IPS-18a (cell line): ENCODE data around the gene DDOST.

Experiments used
- H3K27ac ChIP-seq: one replicate; pipeline ENCODE4 v1.5.1; 2013; ENCODE audit warnings: low read length
- H3K27me3 ChIP-seq: one replicate; pipeline ENCODE4 v1.6.1; 2013; ENCODE audit warnings: mild to moderate bottlenecking, low read length; ENCODE audit not compliant: control insufficient read depth, insufficient read depth
- H3K36me3 ChIP-seq: one replicate; pipeline ENCODE4 v1.6.1; 2013; ENCODE audit warnings: low read depth, low read length; ENCODE audit not compliant: control insufficient read depth
- H3K4me1 ChIP-seq: one replicate; pipeline ENCODE4 v1.6.1; 2013; ENCODE audit warnings: low read depth, low read length; ENCODE audit not compliant: control insufficient read depth
- H3K4me3 ChIP-seq: one replicate; pipeline ENCODE4 v1.5.1; 2013; ENCODE audit warnings: low read length
- H3K9ac ChIP-seq: one replicate; pipeline ENCODE4 v1.6.1; 2013; ENCODE audit warnings: mild to moderate bottlenecking, low read length, moderate library complexity
- H3K9me3 ChIP-seq: one replicate; pipeline ENCODE4 v1.6.1; 2013; ENCODE audit warnings: low read depth, low read length; ENCODE audit not compliant: control insufficient read depth

DDOST gene

DNA sequence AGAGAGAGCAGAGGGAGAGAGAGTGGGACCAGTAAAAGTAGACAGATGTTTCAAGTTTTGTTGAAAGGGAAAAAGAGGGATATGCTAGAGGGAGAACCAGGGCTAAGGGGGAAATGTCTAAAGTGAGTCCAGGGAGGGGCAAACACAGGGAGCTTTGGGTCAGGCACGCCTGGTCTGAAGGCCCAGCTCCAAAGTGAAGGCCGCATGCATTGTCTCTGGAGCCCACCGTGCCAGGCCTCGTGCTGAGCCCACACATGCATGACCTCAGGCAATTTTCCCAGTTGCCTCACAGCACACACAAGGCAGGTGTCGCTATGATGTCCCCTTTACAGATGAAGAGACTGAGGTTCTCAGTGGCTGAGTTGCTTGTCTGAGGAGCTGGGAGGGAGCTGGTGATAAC, 40.7 kb upstream of the DDOST start:
- H3K9ac ChIP-seq: no peak overlapping the region
- no peak overlapping the region for H3K27ac ChIP-seq
- no peaks in the 10 kb centered on the region for H3K9me3 ChIP-seq
- H3K27me3 ChIP-seq: no peaks in the 10 kb centered on the region
- H3K4me3 ChIP-seq: no peak overlapping the region
- H3K4me1 ChIP-seq: no peaks in the 10 kb centered on the region
- H3K36me3 ChIP-seq: no peaks in the 10 kb centered on the region

- Histone ChIP-seq H3K9me3 (no peaks in the 10 kb centered on the region), H3K27me3 (no peaks in the 10 kb centered on the region), H3K27ac (no peak overlapping the region), H3K4me1 (no peaks in the 10 kb centered on the region), H3K9ac (no peak overlapping the region), H3K36me3 (no peaks in the 10 kb centered on the region), H3K4me3 (no peak overlapping the region)
Measured at GRCh38 chr1:20701446-20701845, 40.3 kb upstream of the DDOST start.

GRCh38 chr1:20700636-20701215, 39.6 kb upstream of the DDOST start:
- no peak overlapping the region for H3K27ac ChIP-seq
- no peaks in the 10 kb centered on the region for H3K27me3 ChIP-seq
- no peaks in the 10 kb centered on the region for H3K4me1 ChIP-seq
- H3K9ac ChIP-seq: no peak overlapping the region
- no peak overlapping the region for H3K4me3 ChIP-seq
- H3K9me3 ChIP-seq: no peaks in the 10 kb centered on the region
- H3K36me3 ChIP-seq: no peaks in the 10 kb centered on the region

DNA sequence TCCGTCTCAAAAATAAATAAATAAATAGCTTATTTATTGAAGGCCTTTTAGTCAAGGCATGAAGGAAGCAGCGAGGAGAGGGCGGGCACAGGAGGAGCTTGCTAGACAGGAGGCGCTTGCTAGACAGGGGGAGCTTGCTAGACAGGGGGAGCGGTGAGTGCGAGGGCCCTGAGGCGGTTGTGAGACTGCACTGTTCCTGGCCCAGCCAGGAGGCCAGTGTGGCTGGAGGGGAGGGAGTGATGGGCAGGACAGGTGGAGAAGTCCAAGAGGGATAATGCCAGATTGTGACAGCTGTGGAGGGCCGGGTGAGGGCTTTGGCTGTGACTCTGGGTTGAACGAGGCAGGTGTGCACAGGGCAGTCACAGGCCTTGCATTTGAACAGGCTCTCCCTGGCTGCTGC, 38.4 kb upstream of the DDOST start:
- Histone ChIP-seq H3K27ac (no peak overlapping the region), H3K9me3 (no peaks in the 10 kb centered on the region), H3K27me3 (no peaks in the 10 kb centered on the region), H3K4me3 (no peak overlapping the region), H3K4me1 (no peaks in the 10 kb centered on the region), H3K36me3 (no peaks in the 10 kb centered on the region), H3K9ac (no peak overlapping the region)

DNA sequence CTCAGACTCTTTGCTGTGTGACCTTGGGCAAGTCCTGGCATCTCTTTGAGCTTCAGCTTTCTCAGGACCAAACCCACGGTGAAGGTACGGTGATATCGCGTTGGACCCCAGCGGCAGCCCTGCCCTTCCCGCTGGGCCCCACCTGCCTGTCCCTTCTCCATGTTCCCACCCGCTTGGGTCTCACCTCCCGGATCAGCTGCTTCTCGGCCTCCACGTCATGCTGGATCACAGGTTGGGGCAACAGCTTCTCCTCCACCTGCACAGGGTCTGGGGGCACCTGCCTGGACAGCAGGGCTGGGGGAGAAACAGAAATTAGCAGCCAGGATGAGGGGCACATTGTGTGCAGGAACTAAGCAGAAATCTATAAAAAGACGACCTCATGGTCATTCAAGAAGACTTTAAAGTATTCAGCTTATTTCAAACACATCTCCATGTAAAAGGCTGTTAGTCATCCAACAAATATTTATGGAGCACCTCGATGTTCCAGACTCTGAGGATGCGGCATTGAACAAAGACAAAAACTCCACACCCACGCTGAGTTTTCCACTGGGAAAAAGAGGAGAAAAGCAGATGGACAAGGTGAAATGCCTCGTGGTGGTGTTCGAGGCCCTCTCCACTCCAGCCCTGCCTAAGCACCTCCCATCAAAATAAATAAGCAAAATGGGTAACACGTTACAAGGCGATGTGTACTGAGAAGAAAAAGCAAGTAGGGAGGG, 37.2 kb upstream of the DDOST start:
- H3K9ac ChIP-seq: no peak overlapping the region
- no peaks in the 10 kb centered on the region for H3K36me3 ChIP-seq
- no peaks in the 10 kb centered on the region for H3K27me3 ChIP-seq
- no peak overlapping the region for H3K4me3 ChIP-seq
- H3K4me1 ChIP-seq: no peaks in the 10 kb centered on the region
- no peaks in the 10 kb centered on the region for H3K9me3 ChIP-seq
- no peak overlapping the region for H3K27ac ChIP-seq

DNA sequence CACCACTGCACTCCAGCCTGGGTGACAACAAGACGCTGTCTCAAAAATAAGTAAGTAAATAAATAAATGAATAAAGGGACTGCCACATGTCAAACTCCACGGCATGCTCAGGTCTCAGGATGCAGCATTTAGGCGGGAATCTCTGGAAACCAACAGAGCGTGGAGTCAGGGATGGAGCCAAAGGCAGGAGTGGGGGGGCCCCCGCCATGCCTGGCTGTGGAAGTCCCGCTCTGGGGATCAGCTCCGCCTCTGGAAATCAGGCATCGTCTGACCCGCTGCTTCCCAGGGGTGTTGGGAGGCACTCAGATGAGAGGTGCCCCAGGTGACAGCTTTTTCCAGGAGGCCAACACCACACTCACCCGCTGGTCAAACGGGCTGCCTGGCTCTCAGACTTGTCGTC, 36.4 kb upstream of the DDOST start:
- Histone ChIP-seq H3K4me1 (no peaks in the 10 kb centered on the region), H3K9ac (no peak overlapping the region), H3K36me3 (no peaks in the 10 kb centered on the region), H3K27ac (no peak overlapping the region), H3K27me3 (no peaks in the 10 kb centered on the region), H3K4me3 (no peak overlapping the region), H3K9me3 (no peaks in the 10 kb centered on the region)

DNA sequence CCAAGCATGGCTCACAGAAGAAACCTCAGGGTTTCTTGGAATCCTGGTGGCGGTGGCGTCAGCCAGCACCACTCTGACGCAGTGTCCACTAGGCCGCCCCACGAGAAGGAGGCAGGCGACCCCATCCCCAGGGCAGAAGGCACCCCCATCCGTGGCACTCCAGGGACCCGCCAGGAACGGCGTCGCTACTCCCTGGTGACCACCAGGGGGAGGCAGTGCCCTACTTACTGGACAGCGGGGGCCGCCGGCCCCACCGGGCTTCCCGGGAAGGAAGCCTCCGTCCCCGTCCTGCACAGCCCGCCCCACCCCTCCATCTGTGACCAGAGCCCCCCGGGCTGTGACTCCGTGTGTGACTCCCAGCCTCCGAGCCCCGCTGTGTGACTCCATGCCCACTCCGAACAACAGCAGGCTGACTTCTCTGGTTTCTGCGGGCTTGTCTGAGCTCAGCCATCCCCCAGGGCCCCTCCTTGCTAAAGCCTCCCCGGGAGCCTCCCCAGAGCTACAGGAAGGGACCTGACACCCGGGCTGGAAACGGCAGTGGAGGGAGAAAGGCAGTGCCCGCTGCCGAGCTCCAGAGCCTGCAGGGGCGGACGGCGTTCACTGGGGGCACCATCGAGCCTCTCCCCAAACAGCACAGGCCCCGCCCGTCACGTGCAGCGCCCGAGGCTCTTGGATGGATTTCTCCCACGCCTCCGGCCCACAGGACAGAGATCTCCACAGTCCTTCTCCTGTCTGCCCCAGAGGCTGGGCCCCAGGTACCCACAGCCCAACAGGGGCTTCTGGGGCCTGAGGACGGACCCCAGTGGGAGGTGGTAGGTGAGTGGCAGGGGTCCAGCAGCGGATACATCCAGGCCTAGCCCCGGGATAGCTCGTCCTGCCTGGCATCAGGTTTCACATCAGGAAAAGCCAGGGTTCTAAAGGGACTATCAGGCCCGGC, 35.5 kb upstream of the DDOST start:
- Histone ChIP-seq H3K9ac (peak overlapping the region; percentile 49), H3K27ac (no peak overlapping the region), H3K9me3 (no peaks in the 10 kb centered on the region), H3K4me3 (peak overlapping the region; percentile 74), H3K27me3 (no peaks in the 10 kb centered on the region), H3K4me1 (no peaks in the 10 kb centered on the region), H3K36me3 (no peaks in the 10 kb centered on the region)

DNA sequence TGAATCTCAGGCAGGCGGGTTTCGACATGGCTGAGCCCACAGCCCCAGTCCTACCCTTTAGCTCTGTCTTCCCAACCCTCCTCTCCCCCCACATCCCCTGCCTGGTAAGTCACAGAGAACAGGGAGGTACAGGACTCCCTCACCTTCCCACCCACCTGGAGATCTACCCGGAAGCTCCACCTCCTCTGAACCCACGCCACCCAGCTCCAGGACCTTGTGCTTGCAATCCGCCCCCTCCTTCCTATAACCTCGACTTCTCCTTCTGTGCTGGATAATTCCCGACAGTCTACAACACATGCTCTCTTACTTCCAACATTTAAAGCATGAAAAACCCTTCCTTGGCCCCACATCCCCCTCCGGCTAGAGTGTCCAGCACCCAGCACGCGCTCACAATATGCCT, 34.3 kb upstream of the DDOST start:
- Histone ChIP-seq H3K9ac (no peak overlapping the region), H3K4me1 (no peaks in the 10 kb centered on the region), H3K4me3 (no peak overlapping the region), H3K27me3 (no peaks in the 10 kb centered on the region), H3K36me3 (no peaks in the 10 kb centered on the region), H3K9me3 (no peaks in the 10 kb centered on the region), H3K27ac (no peak overlapping the region)

- no peaks in the 10 kb centered on the region for H3K27me3 ChIP-seq
- H3K9me3 ChIP-seq: no peaks in the 10 kb centered on the region
- no peak overlapping the region for H3K27ac ChIP-seq
- no peak overlapping the region for H3K4me3 ChIP-seq
- H3K4me1 ChIP-seq: no peaks in the 10 kb centered on the region
- no peak overlapping the region for H3K9ac ChIP-seq
- H3K36me3 ChIP-seq: peaks cover 3% of the 10 kb centered on the region
Measured at GRCh38 chr1:20693623-20694022, 32.5 kb upstream of the DDOST start.

- Histone ChIP-seq H3K9ac (no peak overlapping the region), H3K27me3 (no peaks in the 10 kb centered on the region), H3K27ac (no peak overlapping the region), H3K9me3 (no peaks in the 10 kb centered on the region), H3K36me3 (peaks cover 3% of the 10 kb centered on the region), H3K4me3 (no peak overlapping the region), H3K4me1 (no peaks in the 10 kb centered on the region)
Measured at GRCh38 chr1:20691872-20692271, 30.7 kb upstream of the DDOST start.

GRCh38 chr1:20689645-20690056, 28.5 kb upstream of the DDOST start:
- H3K27ac ChIP-seq: no peak overlapping the region
- H3K4me3 ChIP-seq: no peak overlapping the region
- H3K9ac ChIP-seq: no peak overlapping the region
- peaks cover 3% of the 10 kb centered on the region for H3K36me3 ChIP-seq
- no peaks in the 10 kb centered on the region for H3K9me3 ChIP-seq
- H3K27me3 ChIP-seq: no peaks in the 10 kb centered on the region
- H3K4me1 ChIP-seq: no peaks in the 10 kb centered on the region
